ENCODE results near the gene LEKR1.
"Not testable (repeated sequence)": the region's sequence is repeated elsewhere in the genome, so short reads cannot be mapped to it uniquely, and the experiment has no call there.

LEKR1 gene

GRCh38 chr3:156939315-156939714, 113.2 kb downstream of the LEKR1 start:
- no peak overlapping the region for H3K27ac ChIP-seq
- no peak for TF ChIP-seq ZFX (IDR thresholded peaks at IDR 0.05)

- no peak overlapping the region for H3K27ac ChIP-seq
- TF ChIP-seq ZFX (IDR thresholded peaks at IDR 0.05) (no peak), CTCF (conservative IDR thresholded peaks at IDR 0.05) (no peak)
Measured at GRCh38 chr3:156941311-156941710, 115.2 kb downstream of the LEKR1 start.

GRCh38 chr3:156948402-156949210, 122.5 kb downstream of the LEKR1 start:
- TF ChIP-seq ZFX (IDR thresholded peaks at IDR 0.05) (no peak), CTCF (conservative IDR thresholded peaks at IDR 0.05) (no peak)
- no peak overlapping the region for H3K27ac ChIP-seq

GRCh38 chr3:156952011-156952410, 125.9 kb downstream of the LEKR1 start:
- H3K27ac ChIP-seq: no peak overlapping the region
- TF ChIP-seq CTCF (conservative IDR thresholded peaks at IDR 0.05) (no peak), ZFX (IDR thresholded peaks at IDR 0.05) (no peak)

- H3K27ac ChIP-seq: no peak overlapping the region
- no peak for TF ChIP-seq ZFX (IDR thresholded peaks at IDR 0.05)
- TF ChIP-seq CTCF (conservative IDR thresholded peaks at IDR 0.05): no peak
Measured at GRCh38 chr3:156957715-156958114, 131.6 kb downstream of the LEKR1 start.

GRCh38 chr3:156963096-156963495, 136.9 kb downstream of the LEKR1 start:
- H3K27ac ChIP-seq: no peak overlapping the region
- TF ChIP-seq ZFX (IDR thresholded peaks at IDR 0.05) (no peak), CTCF (conservative IDR thresholded peaks at IDR 0.05) (no peak)

- TF ChIP-seq CTCF (conservative IDR thresholded peaks at IDR 0.05) (no peak), ZFX (IDR thresholded peaks at IDR 0.05) (no peak)
- H3K27ac ChIP-seq: no peak overlapping the region
Measured at GRCh38 chr3:156964577-156964976, 138.4 kb downstream of the LEKR1 start.

GRCh38 chr3:156966349-156966748, 140.2 kb downstream of the LEKR1 start:
- not testable (repeated sequence) for H3K27ac ChIP-seq
